SK-N-SH (cell line): Measurements from ENCODE around the gene TULP1. TPM values are rescaled to one million over a fixed set of nuclear protein-coding genes. Genes with fewer than 3 reads are reported as not detected.

ENCODE experiments used
- CTCF ChIA-PET: fragments of 300-600, 350-600 bp; formaldehyde crosslinking; extraction: SDS; loops from one replicate; lab custom pipeline; 2021; lab: Yijun Ruan, JAX
- POLR2A ChIA-PET: fragments of 350-600 bp; sonication (Branson Sonifier 250); formaldehyde crosslinking; extraction: SDS; loops from one replicate; lab custom pipeline; 2020; ENCODE audit warnings: antibody characterized with exemption, inconsistent platforms; lab: Yijun Ruan, JAX
- DNase-seq: peaks from one replicate; pipeline ENCODE4 v3.0.0; 2012
- H2AFZ ChIP-seq: fragments of 200-600 bp; sonication (generic); 2 replicates; pipeline ENCODE4 v1.8.1; 2016; ENCODE audit warnings: antibody characterized with exemption, mild to moderate bottlenecking, low read depth
- H3F3A ChIP-seq: fragments of 200-600 bp; sonication (generic); replicated peaks from 2 replicates; pipeline ENCODE3; 2016; ENCODE audit warnings: antibody characterized with exemption, mild to moderate bottlenecking; ENCODE audit not compliant: insufficient read depth
- H3K27ac ChIP-seq, 2 experiments: fragments of 200-500 bp in 1 of 2; fragments of 200-600 bp in 1 of 2; sonication (Bioruptor generic) in 1 of 2; sonication (generic), shearing (Covaris generic) in 1 of 2; 2 replicates each; pipeline versions ENCODE4 v1.5.1 to v1.6.1; 2014 to 2016; ENCODE audit warnings: low read depth in 2 of 2, inconsistent platforms in 1 of 2, low read length in 1 of 2, mild to moderate bottlenecking in 1 of 2, mixed read lengths in 1 of 2
- H3K27me3 ChIP-seq: fragments of 200-600 bp; sonication (generic), shearing (Covaris generic); 2 replicates; pipeline ENCODE4 v1.6.1; 2016; ENCODE audit warnings: mixed run types; ENCODE audit not compliant: insufficient read depth
- H3K36me3 ChIP-seq, 2 experiments: fragments of 200-500 bp in 1 of 2; fragments of 200-600 bp in 1 of 2; sonication (Bioruptor generic) in 1 of 2; sonication (generic) in 1 of 2; replicated peaks in 1 of 2; 2 replicates each; pipeline versions ENCODE3 to v1.5.1; 2014 to 2016; ENCODE audit warnings: low read length in 1 of 2, mild to moderate bottlenecking in 1 of 2; ENCODE audit not compliant: insufficient read depth in 2 of 2, control insufficient read depth in 1 of 2
- H3K4me1 ChIP-seq, 2 experiments: fragments of 200-500 bp in 1 of 2; fragments of 200-600 bp in 1 of 2; sonication (Bioruptor generic) in 1 of 2; sonication (generic), shearing (Covaris generic) in 1 of 2; 2 replicates each; pipeline versions ENCODE4 v1.5.1 to v1.6.1; 2014 to 2016; ENCODE audit warnings: low read depth in 1 of 2, low read length in 1 of 2, mixed run types in 1 of 2; ENCODE audit not compliant: insufficient read depth in 2 of 2, control insufficient read depth in 1 of 2
- H3K4me2 ChIP-seq: fragments of 200-600 bp; sonication (generic), shearing (Covaris generic); 2 replicates; pipeline ENCODE4 v1.6.1; 2017; ENCODE audit warnings: mixed run types
- H3K4me3 ChIP-seq, 2 experiments: fragments of 200-500 bp in 1 of 2; fragments of 200-600 bp in 1 of 2; sonication (Bioruptor generic) in 1 of 2; sonication (generic), shearing (Covaris generic) in 1 of 2; 2 replicates each; pipeline versions ENCODE4 v1.5.1 to v1.8.1; 2014 to 2016; ENCODE audit warnings: low read depth in 2 of 2, inconsistent platforms in 1 of 2, low read length in 1 of 2, mild to moderate bottlenecking in 1 of 2, mixed read lengths in 1 of 2, moderate library complexity in 1 of 2
- H3K79me2 ChIP-seq: fragments of 200-600 bp; sonication (generic); 2 replicates; pipeline ENCODE4 v1.8.1; 2017; ENCODE audit warnings: mild to moderate bottlenecking; ENCODE audit not compliant: insufficient read depth
- H3K9ac ChIP-seq: fragments of 200-600 bp; sonication (generic); 2 replicates; pipeline ENCODE4 v1.6.1; 2017; ENCODE audit warnings: mixed run types
- H3K9me2 ChIP-seq: fragments of 200-600 bp; sonication (generic); 2 replicates; pipeline ENCODE4 v1.6.1; 2017; ENCODE audit warnings: mixed run types
- H3K9me3 ChIP-seq: fragments of 200-600 bp; sonication (generic); 2 replicates; pipeline ENCODE4 v1.6.1; 2017; ENCODE audit warnings: mixed run types, mild to moderate bottlenecking, moderate library complexity
- H4K20me1 ChIP-seq: fragments of 200-600 bp; sonication (generic); 2 replicates; pipeline ENCODE4 v1.6.1; 2017; ENCODE audit warnings: mild to moderate bottlenecking, mixed run types; ENCODE audit not compliant: insufficient read depth
- CHD2 ChIP-seq: fragments of 150-350 bp; IDR thresholded peaks from 2 replicates; pipeline ENCODE4 v1.6.1; 2018; ENCODE audit warnings: low read length; ENCODE audit not compliant: partially characterized antibody
- EP300 ChIP-seq, 2 experiments: IDR thresholded peaks; 2 replicates each; pipeline versions ENCODE4 v1.4.0 to v1.6.1; 2012; ENCODE audit warnings: borderline replicate concordance in 1 of 2, low read depth in 1 of 2, low read length in 1 of 2
- FOXJ3 ChIP-seq: sonication (generic); formaldehyde crosslinking; IDR thresholded peaks from 2 replicates; pipeline ENCODE4 v1.5.1; 2020; ENCODE audit warnings: mild to moderate bottlenecking, missing genetic modification reagents
- GATA2 ChIP-seq: sonication (generic); formaldehyde crosslinking; IDR thresholded peaks from 2 replicates; pipeline ENCODE4 v1.5.0; 2020; ENCODE audit warnings: mild to moderate bottlenecking, missing genetic modification reagents
- NFIC ChIP-seq: IDR thresholded peaks from 2 replicates; pipeline ENCODE4 v1.4.0; 2012; ENCODE audit warnings: borderline replicate concordance
- NRF1 ChIP-seq: IDR thresholded peaks from 2 replicates; pipeline ENCODE4 v1.6.1; 2012; ENCODE audit warnings: low read depth, mild to moderate bottlenecking, low read length
- POLR2AphosphoS5 ChIP-seq: IDR thresholded peaks from 2 replicates; pipeline ENCODE4 v1.6.1; 2012; ENCODE audit warnings: low read depth, low read length
- RCOR1 ChIP-seq: fragments of 150-350 bp; IDR thresholded peaks from 2 replicates; pipeline ENCODE4 v1.6.1; 2017; ENCODE audit warnings: antibody characterized with exemption, low read length
- SIN3A ChIP-seq: IDR thresholded peaks from 2 replicates; pipeline ENCODE4 v1.6.1; 2012; ENCODE audit warnings: low read depth, mild to moderate bottlenecking, low read length, moderate library complexity, borderline replicate concordance
- TCF12 ChIP-seq: IDR thresholded peaks from 2 replicates; pipeline ENCODE4 v1.4.0; 2012
- TEAD4 ChIP-seq: IDR thresholded peaks from 2 replicates; pipeline ENCODE4 v1.4.0; 2012; ENCODE audit warnings: mild to moderate bottlenecking, borderline replicate concordance; ENCODE audit not compliant: insufficient read depth
- YY1 ChIP-seq: IDR thresholded peaks from 2 replicates; pipeline ENCODE4 v1.4.0; 2012; ENCODE audit warnings: low read depth, mild to moderate bottlenecking
- WGBS: methylation state at CpG from one replicate; pipeline ENCODE4 v1.1.6; 2017; ENCODE audit warnings: low lambda C conversion rate; 5-methylcytosine and 5-hydroxymethylcytosine counted together
- polyA plus RNA-seq, 3 experiments: library from polyadenylated mRNA; depleted of rRNA; stranded (reverse); fragments of >200 nt; gene quantifications; 2 replicates each; pipeline ENCODE4 v1.2.3, GENCODE V29; 2012
- TF ChIP-seq, protein P1 (sequence below): fragments of 200-600 bp; sonication (generic); IDR thresholded peaks from 2 replicates; pipeline ENCODE4 v1.6.1; 2017; ENCODE audit warnings: antibody characterized with exemption, mild to moderate bottlenecking, moderate library complexity

TULP1 gene
- polyA plus RNA-seq, 1 of the 3 experiments (the other 2 are of a cell fraction), result not detected

- no peaks in the 10 kb centered on the region for H3K79me2 ChIP-seq
- no peak overlapping the region for H2AFZ ChIP-seq
- no peak for DNase-seq
- ChIA-PET POLR2A (no interaction called here), CTCF (interaction anchor here (1.0 to 3.0 kb wide), 4 partner anchors 9 to 228 kb away, joined by 3 to 8 read pairs (median 4); no protein-coding TSS in a partner anchor)
- no peak overlapping the region for H3K9ac ChIP-seq
- no peaks in the 10 kb centered on the region for H4K20me1 ChIP-seq
- H3K27ac ChIP-seq, result no peak overlapping the region
- TF ChIP-seq NFIC (no peak), FOXJ3 (CRISPR knock-in tag) (no peak), NRF1 (no peak), EP300 (IDR thresholded peaks at IDR 0.05; ENCODE audit: borderline replicate concordance in 1 of 2, low read depth in 1 of 2, low read length in 1 of 2) (no peak), GATA2 (no peak), YY1 (no peak), CHD2 (no peak), POLR2AphosphoS5 (no peak), TCF12 (no peak), SIN3A (no peak), RCOR1 (no peak)
- TF ChIP-seq, protein P1, sequence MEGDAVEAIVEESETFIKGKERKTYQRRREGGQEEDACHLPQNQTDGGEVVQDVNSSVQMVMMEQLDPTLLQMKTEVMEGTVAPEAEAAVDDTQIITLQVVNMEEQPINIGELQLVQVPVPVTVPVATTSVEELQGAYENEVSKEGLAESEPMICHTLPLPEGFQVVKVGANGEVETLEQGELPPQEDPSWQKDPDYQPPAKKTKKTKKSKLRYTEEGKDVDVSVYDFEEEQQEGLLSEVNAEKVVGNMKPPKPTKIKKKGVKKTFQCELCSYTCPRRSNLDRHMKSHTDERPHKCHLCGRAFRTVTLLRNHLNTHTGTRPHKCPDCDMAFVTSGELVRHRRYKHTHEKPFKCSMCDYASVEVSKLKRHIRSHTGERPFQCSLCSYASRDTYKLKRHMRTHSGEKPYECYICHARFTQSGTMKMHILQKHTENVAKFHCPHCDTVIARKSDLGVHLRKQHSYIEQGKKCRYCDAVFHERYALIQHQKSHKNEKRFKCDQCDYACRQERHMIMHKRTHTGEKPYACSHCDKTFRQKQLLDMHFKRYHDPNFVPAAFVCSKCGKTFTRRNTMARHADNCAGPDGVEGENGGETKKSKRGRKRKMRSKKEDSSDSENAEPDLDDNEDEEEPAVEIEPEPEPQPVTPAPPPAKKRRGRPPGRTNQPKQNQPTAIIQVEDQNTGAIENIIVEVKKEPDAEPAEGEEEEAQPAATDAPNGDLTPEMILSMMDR, result no peak
- no peaks in the 10 kb centered on the region for H3K9me3 ChIP-seq
- H3K4me2 ChIP-seq, result no peak overlapping the region
- H3K4me1 ChIP-seq, result no peaks in the 10 kb centered on the region
- H3K27me3 ChIP-seq, result no peaks in the 10 kb centered on the region
- no peaks in the 10 kb centered on the region for H3K9me2 ChIP-seq
- no peaks in the 10 kb centered on the region for H3F3A ChIP-seq
- 58% methylated on average over 4 of the region's 5 CpGs for WGBS
- H3K4me3 ChIP-seq, result no peak overlapping the region
- H3K36me3 ChIP-seq, result no peaks in the 10 kb centered on the region
Observed at GRCh38 chr6:35508542-35508941, 4.2 kb downstream of the TULP1 start.

GRCh38 chr6:35508027-35508426 lies 4.7 kb downstream of the TULP1 start:
- no peak overlapping the region for H3K4me2 ChIP-seq
- TF ChIP-seq TEAD4, result no peak
- no peak overlapping the region for H2AFZ ChIP-seq
- H3K9me2 ChIP-seq, result no peaks in the 10 kb centered on the region
- H3F3A ChIP-seq, result no peaks in the 10 kb centered on the region
- H4K20me1 ChIP-seq, result no peaks in the 10 kb centered on the region
- no peaks in the 10 kb centered on the region for H3K9me3 ChIP-seq
- CTCF ChIA-PET, result interaction anchor here (1.6 to 3.0 kb wide), 2 partner anchors 9 to 15 kb away, joined by 5 to 8 read pairs; no protein-coding TSS in a partner anchor
- H3K27ac ChIP-seq, result no peak overlapping the region
- H3K4me1 ChIP-seq, result no peaks in the 10 kb centered on the region
- H3K4me3 ChIP-seq, result no peak overlapping the region
- no peaks in the 10 kb centered on the region for H3K79me2 ChIP-seq
- H3K27me3 ChIP-seq, result no peaks in the 10 kb centered on the region
- 51% methylated on average over 2 of the region's 2 CpGs for WGBS
- no peaks in the 10 kb centered on the region for H3K36me3 ChIP-seq
- POLR2A ChIA-PET, result no interaction called here
- no peak for DNase-seq
- H3K9ac ChIP-seq, result no peak overlapping the region
